Measurements from ENCODE around the gene MOG.
"Not testable (repeated sequence)": the region's sequence is repeated elsewhere in the genome, so short reads cannot be mapped to it uniquely, and the experiment has no call there.

The MOG gene

DNA sequence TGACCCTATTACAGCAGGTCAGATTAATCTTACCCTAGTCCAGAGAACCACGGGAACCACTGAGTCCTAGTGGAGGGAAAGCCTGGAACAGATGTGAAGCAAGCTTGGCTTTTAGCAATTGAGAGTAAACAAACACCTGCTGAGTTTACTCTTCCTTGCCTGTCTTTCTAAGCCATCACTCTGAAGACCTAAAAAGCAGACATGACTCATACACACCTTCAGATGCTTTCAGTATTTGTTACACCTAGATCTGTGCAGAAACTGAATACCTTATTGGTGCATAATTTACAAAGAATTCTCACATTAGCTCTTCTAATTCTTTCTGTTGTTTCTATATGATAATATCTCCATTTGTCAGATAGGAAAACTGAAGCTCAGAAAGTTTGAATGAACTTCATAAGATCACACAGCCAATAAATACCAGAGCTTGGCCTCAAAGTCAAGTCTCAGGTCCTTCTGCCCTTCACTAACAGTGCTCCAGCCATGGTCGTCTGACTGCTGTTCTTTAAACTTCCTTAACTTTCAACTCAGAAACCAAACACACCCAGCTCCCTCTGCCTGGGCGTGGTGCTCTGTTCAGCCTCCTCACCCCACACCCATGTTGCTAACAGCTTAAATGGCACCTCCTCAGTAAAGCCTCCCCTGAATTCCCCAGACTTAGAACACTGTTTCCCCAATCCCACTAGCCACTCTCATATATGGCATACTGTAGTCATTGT lies 15.3 kb upstream of the MOG start:
- no peak for DNase-seq

GRCh38 chr6:29647927-29648642 lies 8.8 kb upstream of the MOG start:
- no peak for DNase-seq

GRCh38 chr6:29649701-29650673 lies 6.9 kb upstream of the MOG start:
- peak; percentile 78 for DNase-seq

- no peak for DNase-seq
Measured at GRCh38 chr6:29651413-29652197, 5.3 kb upstream of the MOG start.

DNA sequence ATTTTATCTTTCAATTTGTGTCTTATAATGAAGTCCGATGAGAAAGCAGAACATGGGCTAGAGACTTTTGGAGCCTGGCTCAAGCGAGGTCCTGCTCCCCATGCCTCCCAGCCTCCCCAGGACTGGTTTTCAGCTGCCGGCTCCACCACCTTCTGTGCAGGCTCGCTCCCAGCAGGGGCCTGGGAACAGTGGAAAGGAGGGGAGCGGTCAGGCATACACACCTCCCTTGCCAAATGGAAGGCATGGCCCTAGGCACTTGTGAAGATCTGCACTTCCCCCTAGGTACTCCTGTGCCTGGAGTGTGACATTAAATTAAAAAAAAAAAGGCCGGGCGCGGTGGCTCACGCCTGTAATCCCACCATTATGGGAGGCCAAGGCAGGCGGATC lies 4.7 kb upstream of the MOG start:
- DNase-seq: no peak

DNA sequence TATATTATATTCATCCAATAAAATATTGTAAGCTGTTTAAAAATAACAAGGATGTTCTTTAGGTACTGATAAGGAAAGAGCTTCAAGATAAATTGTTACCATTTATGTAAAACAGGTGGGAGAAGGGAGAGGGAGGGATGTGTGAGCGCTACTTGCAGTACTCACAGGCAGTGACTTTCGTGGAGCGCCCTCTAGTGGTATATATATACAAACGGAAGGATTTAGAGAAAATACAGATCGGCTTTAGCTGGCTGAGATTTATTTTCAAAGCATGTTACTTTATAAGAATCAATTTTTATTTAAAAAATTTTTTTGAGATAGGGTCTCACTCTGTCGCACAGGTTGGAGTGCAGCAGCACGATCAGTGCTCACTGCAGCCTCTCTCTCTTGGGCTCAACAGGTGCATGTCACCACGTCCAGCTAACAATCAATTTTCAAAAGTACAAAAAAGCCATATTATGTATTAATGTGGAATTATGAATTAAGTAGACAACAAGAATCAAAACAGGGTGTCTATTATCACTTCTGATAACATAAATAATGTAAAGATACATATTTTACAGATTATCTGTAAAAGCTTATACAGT lies 3.3 kb upstream of the MOG start:
- DNase-seq: peak; percentile 4

DNA sequence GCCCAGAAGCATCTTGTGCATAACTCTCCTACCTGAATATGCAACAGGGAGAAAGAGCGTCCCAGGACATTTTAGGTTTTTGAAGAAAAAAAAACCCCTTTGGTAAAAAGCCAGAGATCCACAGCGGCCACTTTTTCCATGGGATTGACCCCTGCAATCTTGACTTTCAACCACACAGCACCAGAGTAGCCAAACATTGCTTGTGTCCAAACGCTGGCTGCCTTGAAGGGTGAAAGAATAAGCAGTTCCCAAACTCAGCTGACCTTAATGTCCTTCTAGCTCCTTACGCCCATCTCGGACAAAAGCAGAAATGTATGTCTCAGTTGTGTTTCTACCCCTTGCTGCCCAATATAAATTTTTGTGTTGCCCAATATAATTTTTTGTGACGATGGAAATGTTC lies 1.2 kb upstream of the MOG start:
- DNase-seq: no peak

- DNase-seq: no peak
Measured at GRCh38 chr6:29656157-29656556, 735 bp upstream of the MOG start.

- no peak for DNase-seq
Measured at GRCh38 chr6:29661071-29661470, 4.2 kb downstream of the MOG start.

- DNase-seq: not testable (repeated sequence)
Measured at GRCh38 chr6:29661502-29662141, 4.7 kb downstream of the MOG start.

- DNase-seq: no peak
Measured at GRCh38 chr6:29663300-29664042, 6.6 kb downstream of the MOG start.

DNA sequence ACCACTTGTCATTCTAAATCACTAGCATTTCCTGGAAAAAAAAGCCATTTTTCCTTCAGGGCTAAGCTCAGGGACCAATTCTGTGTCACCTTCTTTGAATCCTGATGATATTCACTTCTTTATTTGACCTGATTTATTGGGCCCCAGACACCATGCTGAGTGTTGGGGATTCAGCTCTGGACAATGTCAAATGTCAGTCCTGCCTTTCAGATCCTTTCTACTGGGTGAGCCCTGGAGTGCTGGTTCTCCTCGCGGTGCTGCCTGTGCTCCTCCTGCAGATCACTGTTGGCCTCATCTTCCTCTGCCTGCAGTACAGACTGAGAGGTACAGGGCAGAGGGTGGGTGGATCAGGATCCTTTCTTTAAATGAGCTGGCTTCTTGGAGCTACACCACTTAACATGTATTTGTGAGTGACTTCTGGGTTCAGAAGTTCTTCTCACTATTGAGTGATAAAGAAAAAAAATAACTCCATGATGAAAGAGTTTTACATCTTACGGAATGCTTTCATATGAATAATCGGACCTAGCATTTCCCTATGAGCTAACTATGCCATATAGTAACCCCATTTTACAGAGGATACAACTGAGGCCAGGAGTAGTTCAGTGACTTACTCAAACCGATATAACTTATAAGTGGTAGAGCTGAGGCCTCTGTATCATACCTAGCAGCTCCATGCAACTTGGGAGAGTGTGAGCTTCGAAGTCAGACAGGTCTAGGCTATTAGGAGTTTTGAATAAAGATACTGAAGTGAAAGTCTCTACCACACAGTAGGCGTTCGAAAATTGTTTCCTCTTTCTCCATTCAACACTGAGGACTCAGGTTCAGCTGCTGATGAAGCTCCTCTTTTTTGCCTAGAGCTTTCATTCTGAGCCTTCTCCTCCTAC lies 9.3 kb downstream of the MOG start:
- DNase-seq: no peak

DNA sequence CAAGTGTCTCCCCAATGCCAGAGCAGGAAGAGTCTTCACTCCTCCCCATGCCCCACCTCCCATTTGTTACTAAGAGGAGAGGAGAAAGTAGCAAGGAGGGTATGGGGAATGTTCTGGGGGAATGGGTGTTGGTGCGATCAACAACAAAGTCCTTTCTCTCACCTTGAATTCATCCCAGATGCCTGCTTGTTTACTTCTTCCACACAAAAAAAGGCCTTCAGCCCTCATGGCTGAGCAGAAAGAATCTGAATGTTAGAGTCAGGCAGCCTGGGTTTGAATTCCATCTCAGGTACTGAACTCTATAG lies 9.9 kb downstream of the MOG start:
- DNase-seq: no peak

DNA sequence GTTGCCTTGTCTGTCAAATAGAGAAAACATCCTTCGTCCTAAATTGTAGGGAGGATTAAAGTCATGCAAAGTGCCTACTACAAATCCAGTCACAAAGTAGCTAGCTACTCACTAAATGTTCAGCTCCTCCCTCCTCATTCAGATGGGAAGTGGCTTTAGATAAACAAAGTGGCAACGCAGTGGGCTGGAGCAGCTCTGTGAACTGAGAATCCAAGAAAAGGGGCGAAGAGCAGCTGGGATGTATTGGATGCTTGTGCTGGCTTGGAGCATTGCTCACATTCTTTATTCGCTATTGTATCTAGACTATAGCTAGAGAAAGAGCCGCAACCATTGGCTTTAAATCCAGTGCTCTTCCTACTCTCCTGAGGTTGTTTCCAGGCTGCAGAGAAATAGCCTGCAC lies 10.3 kb downstream of the MOG start:
- DNase-seq: no peak

DNA sequence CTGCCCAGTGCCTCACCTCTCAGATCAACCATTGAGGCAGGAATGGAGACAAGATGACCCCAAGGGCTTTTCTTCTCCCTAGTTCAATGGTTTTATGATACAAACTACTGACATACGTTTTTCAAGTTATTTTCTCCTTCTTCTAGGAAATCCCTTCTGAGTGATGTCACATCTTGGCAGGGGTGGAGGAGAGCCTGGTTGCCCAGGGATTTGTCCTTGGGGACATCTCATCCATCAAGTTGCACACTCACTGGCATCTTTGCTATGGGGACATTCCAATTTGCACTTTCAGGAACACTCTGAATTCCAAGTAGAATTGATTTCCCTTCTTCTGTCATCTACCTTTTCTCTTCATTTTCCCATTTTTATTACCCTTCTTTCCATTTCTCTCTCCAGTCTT lies 14.1 kb downstream of the MOG start:
- DNase-seq: no peak

GRCh38 chr6:29672116-29672515 lies 15.2 kb downstream of the MOG start:
- not testable (repeated sequence) for DNase-seq

DNA sequence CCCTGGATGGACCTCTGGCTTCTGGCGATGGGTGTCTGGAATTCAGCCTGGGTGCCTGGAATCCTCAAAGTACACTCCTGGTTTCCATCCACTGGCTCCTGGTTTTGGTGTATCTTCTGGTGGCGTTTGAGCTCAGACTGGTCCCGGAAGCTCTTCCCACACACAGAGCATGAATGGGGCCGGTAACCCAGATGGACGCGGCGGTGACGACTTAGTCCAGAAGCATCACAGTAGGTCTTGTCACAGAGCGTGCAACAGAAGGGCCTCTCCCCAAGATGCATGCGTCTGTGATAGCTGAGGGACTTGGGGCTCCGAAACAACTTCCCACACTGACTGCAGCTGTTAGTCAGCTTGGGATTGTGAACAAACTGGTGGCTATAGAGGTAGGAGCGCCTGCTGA lies 16.3 kb downstream of the MOG start:
- no peak for DNase-seq

- DNase-seq: no peak
Measured at GRCh38 chr6:29674008-29674407, 17.1 kb downstream of the MOG start.

DNA sequence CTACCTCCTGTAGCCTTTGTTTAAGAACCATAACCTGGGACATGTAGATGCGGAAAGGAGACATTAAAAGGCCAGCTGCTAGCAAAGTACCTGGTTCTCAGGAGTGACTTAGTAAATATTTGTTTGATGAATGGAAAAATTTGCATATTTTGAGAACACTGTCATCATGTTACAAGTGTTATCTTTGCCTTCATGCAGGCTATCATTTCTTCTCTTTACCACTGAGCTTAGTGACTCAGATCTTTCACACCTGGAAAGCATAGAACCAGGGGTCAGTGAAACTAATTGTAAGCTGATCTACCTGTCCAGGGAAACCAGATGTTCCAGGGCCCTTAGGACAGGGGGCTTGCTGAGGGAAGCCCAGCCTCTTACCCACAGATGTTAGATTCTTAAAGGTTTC lies 18.7 kb downstream of the MOG start:
- DNase-seq: no peak

- DNase-seq: no peak
Measured at GRCh38 chr6:29676981-29677601, 20.2 kb downstream of the MOG start.

All from NCI-H2107 (cell line).